Measurements from ENCODE around the gene PRELID3B.

DNA sequence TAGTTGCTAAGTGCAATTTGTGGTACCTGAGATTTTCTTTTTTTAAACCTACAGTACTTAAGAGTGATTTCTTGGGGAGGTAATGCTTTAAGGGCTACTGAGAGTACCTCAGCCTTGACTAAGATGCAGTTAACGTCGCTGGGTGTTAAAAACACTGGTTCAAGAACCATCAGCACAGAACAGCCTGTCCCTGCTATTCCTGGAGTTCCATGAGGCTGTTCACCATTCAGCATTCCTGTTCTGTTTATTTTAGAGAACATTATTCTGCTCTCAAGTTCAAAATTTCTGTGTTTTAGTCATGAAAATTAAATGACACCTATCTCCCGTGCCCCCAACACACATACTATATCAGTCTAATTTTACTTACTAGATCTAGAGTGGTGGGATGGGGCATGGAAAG lies 1.7 kb upstream of the PRELID3B start:
- TF ChIP-seq, protein P1, sequence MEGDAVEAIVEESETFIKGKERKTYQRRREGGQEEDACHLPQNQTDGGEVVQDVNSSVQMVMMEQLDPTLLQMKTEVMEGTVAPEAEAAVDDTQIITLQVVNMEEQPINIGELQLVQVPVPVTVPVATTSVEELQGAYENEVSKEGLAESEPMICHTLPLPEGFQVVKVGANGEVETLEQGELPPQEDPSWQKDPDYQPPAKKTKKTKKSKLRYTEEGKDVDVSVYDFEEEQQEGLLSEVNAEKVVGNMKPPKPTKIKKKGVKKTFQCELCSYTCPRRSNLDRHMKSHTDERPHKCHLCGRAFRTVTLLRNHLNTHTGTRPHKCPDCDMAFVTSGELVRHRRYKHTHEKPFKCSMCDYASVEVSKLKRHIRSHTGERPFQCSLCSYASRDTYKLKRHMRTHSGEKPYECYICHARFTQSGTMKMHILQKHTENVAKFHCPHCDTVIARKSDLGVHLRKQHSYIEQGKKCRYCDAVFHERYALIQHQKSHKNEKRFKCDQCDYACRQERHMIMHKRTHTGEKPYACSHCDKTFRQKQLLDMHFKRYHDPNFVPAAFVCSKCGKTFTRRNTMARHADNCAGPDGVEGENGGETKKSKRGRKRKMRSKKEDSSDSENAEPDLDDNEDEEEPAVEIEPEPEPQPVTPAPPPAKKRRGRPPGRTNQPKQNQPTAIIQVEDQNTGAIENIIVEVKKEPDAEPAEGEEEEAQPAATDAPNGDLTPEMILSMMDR (conservative IDR thresholded peaks at IDR 0.05; ENCODE audit: low read depth, low read length), result no peak
- no peak for TF ChIP-seq EZH2phosphoT487 (IDR thresholded peaks at IDR 0.05; ENCODE audit: borderline replicate concordance, low read length)
